SK-N-SH treated with all-trans-retinoic acid at 6 μM for 48 hours (cell line): ENCODE measurements around the gene PRKG1.

ENCODE experiments used
- ESRRG ChIP-seq: fragments of 250-450 bp; sonication (Bioruptor Pico); IDR thresholded peaks from 2 replicates; pipeline ENCODE4 v1.6.1; 2021; ENCODE audit warnings: mild to moderate bottlenecking
- PATZ1 ChIP-seq: fragments of 250-450 bp; sonication (Bioruptor Pico); IDR thresholded peaks from 2 replicates; pipeline ENCODE4 v1.8.0; 2020; ENCODE audit warnings: mild to moderate bottlenecking, moderate library complexity, borderline replicate concordance
- TOX ChIP-seq: fragments of 250-450 bp; sonication (Bioruptor Pico); IDR thresholded peaks from 2 replicates; pipeline ENCODE4 v1.8.0; 2021; ENCODE audit warnings: mild to moderate bottlenecking, moderate library complexity, borderline replicate concordance
- ZC3H10 ChIP-seq: fragments of 250-450 bp; sonication (Bioruptor Pico); IDR thresholded peaks from 2 replicates; pipeline ENCODE4 v1.5.1; 2021; ENCODE audit warnings: mild to moderate bottlenecking, moderate library complexity
- ZFP3 ChIP-seq: fragments of 250-450 bp; sonication (Bioruptor Pico); IDR thresholded peaks from 2 replicates; pipeline ENCODE4 v1.5.0; 2020; ENCODE audit warnings: mild to moderate bottlenecking, moderate library complexity
- ZFP30 ChIP-seq: fragments of 450-650 bp; formaldehyde crosslinking; IDR thresholded peaks from 2 replicates; pipeline ENCODE4 v1.5.0; 2022; ENCODE audit warnings: mild to moderate bottlenecking, moderate library complexity
- ZNF565 ChIP-seq: fragments of 450-650 bp; formaldehyde crosslinking; conservative IDR thresholded peaks from 2 replicates; pipeline ENCODE4 v1.5.0; 2020; ENCODE audit warnings: low read depth, mild to moderate bottlenecking, moderate library complexity
- ZNF70 ChIP-seq: fragments of 450-650 bp; formaldehyde crosslinking; IDR thresholded peaks from 2 replicates; pipeline ENCODE4 v1.5.0; 2020; ENCODE audit warnings: mild to moderate bottlenecking, moderate library complexity
- ZNF8 ChIP-seq: fragments of 450-650 bp; formaldehyde crosslinking; IDR thresholded peaks from 2 replicates; pipeline ENCODE4 v1.5.0; 2020; ENCODE audit warnings: mild to moderate bottlenecking, moderate library complexity
- TF ChIP-seq, protein P1 (sequence below): fragments of 250-450 bp; sonication (Bioruptor Pico); IDR thresholded peaks from 2 replicates; pipeline ENCODE4 v1.5.1; 2021; ENCODE audit warnings: mild to moderate bottlenecking, moderate library complexity

- no peak for TF ChIP-seq ZNF565 (CRISPR knock-in tag)
- no peak for TF ChIP-seq ZNF70 (CRISPR knock-in tag)
- TF ChIP-seq, protein P1, sequence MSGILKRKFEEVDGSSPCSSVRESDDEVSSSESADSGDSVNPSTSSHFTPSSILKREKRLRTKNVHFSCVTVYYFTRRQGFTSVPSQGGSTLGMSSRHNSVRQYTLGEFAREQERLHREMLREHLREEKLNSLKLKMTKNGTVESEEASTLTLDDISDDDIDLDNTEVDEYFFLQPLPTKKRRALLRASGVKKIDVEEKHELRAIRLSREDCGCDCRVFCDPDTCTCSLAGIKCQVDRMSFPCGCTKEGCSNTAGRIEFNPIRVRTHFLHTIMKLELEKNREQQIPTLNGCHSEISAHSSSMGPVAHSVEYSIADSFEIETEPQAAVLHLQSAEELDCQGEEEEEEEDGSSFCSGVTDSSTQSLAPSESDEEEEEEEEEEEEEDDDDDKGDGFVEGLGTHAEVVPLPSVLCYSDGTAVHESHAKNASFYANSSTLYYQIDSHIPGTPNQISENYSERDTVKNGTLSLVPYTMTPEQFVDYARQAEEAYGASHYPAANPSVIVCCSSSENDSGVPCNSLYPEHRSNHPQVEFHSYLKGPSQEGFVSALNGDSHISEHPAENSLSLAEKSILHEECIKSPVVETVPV (CRISPR knock-in tag) = no peak
- no peak for TF ChIP-seq PATZ1 (CRISPR knock-in tag)
- TF ChIP-seq ZC3H10 (CRISPR knock-in tag) = no peak
- TF ChIP-seq ZNF8 (CRISPR knock-in tag) = no peak
- TF ChIP-seq ZFP30 (CRISPR knock-in tag) = no peak
- no peak for TF ChIP-seq ESRRG
- TF ChIP-seq ZFP3 (CRISPR knock-in tag) = no peak
- no peak for TF ChIP-seq TOX (CRISPR knock-in tag)
Measured at GRCh38 chr10:51375790-51376189, 301.5 kb downstream of the PRKG1 start.
